CD14-positive monocyte (primary cell): ENCODE results near the gene GAMT. TPM values are rescaled to one million over a fixed set of nuclear protein-coding genes. Genes with fewer than 3 reads are reported as not detected.

Source experiments
- DNase-seq, 3 donors: peaks; one replicate each; pipeline ENCODE4 v3.0.0-alpha.2; 2011 to 2022
- H2AFZ ChIP-seq: 2 replicates; pipeline ENCODE4 v1.6.0; 2012; ENCODE audit warnings: mild to moderate bottlenecking, low read depth, low read length, inconsistent platforms; ENCODE audit not compliant: insufficient read depth, poor library complexity, severe bottlenecking
- H3K27ac ChIP-seq, 2 donors: 1 replicate in 1 of 2; 2 replicates in 1 of 2; pipeline ENCODE4 v1.5.1; 2012 to 2013; ENCODE audit warnings: low read length in 2 of 2, control low read depth in 1 of 2, inconsistent platforms in 1 of 2, low read depth in 1 of 2, mild to moderate bottlenecking in 1 of 2
- H3K27me3 ChIP-seq, 2 donors: one replicate each; pipeline versions ENCODE4 v1.6.0 to v1.6.1; 2011 to 2013; ENCODE audit warnings: low read length in 2 of 2; ENCODE audit not compliant: control insufficient read depth in 2 of 2, insufficient read depth in 2 of 2
- H3K36me3 ChIP-seq, 2 donors: replicated peaks in 1 of 2; 1 replicate in 1 of 2; 2 replicates in 1 of 2; pipeline versions ENCODE4 v1.5.1 to v1.6.1; 2012 to 2013; ENCODE audit warnings: low read length in 2 of 2, control low read depth in 1 of 2, inconsistent platforms in 1 of 2, mild to moderate bottlenecking in 1 of 2; ENCODE audit not compliant: insufficient read depth in 2 of 2, control insufficient read depth in 1 of 2
- H3K4me1 ChIP-seq, 2 donors: 1 replicate in 1 of 2; 2 replicates in 1 of 2; pipeline versions ENCODE4 v1.5.1 to v1.6.1; 2012 to 2013; ENCODE audit warnings: low read length in 2 of 2, control low read depth in 1 of 2, inconsistent platforms in 1 of 2, mild to moderate bottlenecking in 1 of 2, moderate library complexity in 1 of 2; ENCODE audit not compliant: insufficient read depth in 2 of 2, control insufficient read depth in 1 of 2
- H3K4me2 ChIP-seq: replicated peaks from 2 replicates; pipeline ENCODE3; 2012; ENCODE audit warnings: low read length, moderate library complexity, mild to moderate bottlenecking; ENCODE audit not compliant: poor library complexity, severe bottlenecking; ENCODE audit errors: extremely low read depth
- H3K4me3 ChIP-seq, 3 experiments: fragments of 200-600 bp in 1 of 3; sonication (generic) in 1 of 3; replicated peaks in 1 of 3; 1 replicate in 2 of 3; 2 replicates in 1 of 3; pipeline ENCODE4 v1.5.1; 2011 to 2013; ENCODE audit warnings: low read length in 3 of 3, mild to moderate bottlenecking in 3 of 3, control low read depth in 2 of 3, low read depth in 2 of 3, inconsistent platforms in 1 of 3, moderate library complexity in 1 of 3
- H3K79me2 ChIP-seq: 2 replicates; pipeline ENCODE4 v1.6.0; 2012; ENCODE audit warnings: mild to moderate bottlenecking, control low read depth, inconsistent platforms, low read length, moderate library complexity; ENCODE audit not compliant: insufficient read depth
- H3K9ac ChIP-seq: 2 replicates; pipeline ENCODE4 v1.6.0; 2017; ENCODE audit warnings: low read length, mild to moderate bottlenecking; ENCODE audit not compliant: insufficient read depth, poor library complexity, severe bottlenecking
- H3K9me3 ChIP-seq, 2 donors: replicated peaks in 1 of 2; 1 replicate in 1 of 2; 2 replicates in 1 of 2; pipeline versions ENCODE4 v1.5.1 to v1.6.1; 2012 to 2013; ENCODE audit warnings: low read length in 2 of 2, control low read depth in 1 of 2; ENCODE audit not compliant: control insufficient read depth in 1 of 2, insufficient read depth in 1 of 2
- H4K20me1 ChIP-seq: 2 replicates; pipeline ENCODE4 v1.6.0; 2012; ENCODE audit warnings: mild to moderate bottlenecking, low read length, control low read depth, moderate library complexity; ENCODE audit not compliant: insufficient read depth
- H3K27ac Mint-ChIP-seq, 7 donors: one replicate each; pipeline ENCODE4 v1.8.0; 2020; ENCODE audit warnings: mild to moderate bottlenecking in 7 of 7, mixed read lengths in 7 of 7, moderate library complexity in 6 of 7, inconsistent platforms in 2 of 7
- H3K27me3 Mint-ChIP-seq, 3 donors: one replicate each; pipeline ENCODE4 v1.8.0; 2021 to 2022; ENCODE audit warnings: low read depth in 3 of 3, mild to moderate bottlenecking in 3 of 3, mixed read lengths in 3 of 3, moderate library complexity in 3 of 3, inconsistent platforms in 1 of 3
- H3K36me3 Mint-ChIP-seq, 2 donors: one replicate each; pipeline ENCODE4 v1.8.0; 2020; ENCODE audit warnings: mixed read lengths in 2 of 2, inconsistent platforms in 1 of 2, mild to moderate bottlenecking in 1 of 2
- H3K4me1 Mint-ChIP-seq: one replicate; pipeline ENCODE4 v1.8.0; 2020; ENCODE audit warnings: mild to moderate bottlenecking, mixed read lengths
- H3K4me3 Mint-ChIP-seq, 2 donors: one replicate each; pipeline ENCODE4 v1.8.0; 2020; ENCODE audit warnings: mild to moderate bottlenecking in 2 of 2, mixed read lengths in 2 of 2, moderate library complexity in 1 of 2
- H3K9me3 Mint-ChIP-seq, 7 donors: one replicate each; pipeline ENCODE4 v1.8.0; 2020 to 2022; ENCODE audit warnings: mixed read lengths in 7 of 7, mild to moderate bottlenecking in 6 of 7, moderate library complexity in 6 of 7, inconsistent platforms in 2 of 7
- WGBS: methylation state at CpG from one replicate; pipeline ENCODE4 v1.1.5; 2013; ENCODE audit warnings: missing lambda C conversion rate; ENCODE audit not compliant: insufficient coverage; 5-methylcytosine and 5-hydroxymethylcytosine counted together
- intact Hi-C, 2 donors: fragments of 100-400 bp; cut with micrococcal nuclease; formaldehyde crosslinking; loops; one replicate each; pipeline versions ENCODE4 v1.15.0 to v1.15.1; 2023
- polyA plus RNA-seq, 3 donors: library from polyadenylated mRNA; depleted of rRNA in 1 of 3; unstranded in 2 of 3; stranded (reverse) in 1 of 3; fragments of 300-500 nt in 2 of 3; fragments of >200 nt in 1 of 3; fragmentation: Illumina TruSeq in 2 of 3; gene quantifications; 1 replicate in 2 of 3; 2 replicates in 1 of 3; pipeline ENCODE4 v1.2.3, GENCODE V29; 2012 to 2021
- TF ChIP-seq, protein P1 (sequence below): fragments of 200-600 bp; IDR thresholded peaks from one replicate; pipeline ENCODE4 v1.8.0; 2022; ENCODE audit warnings: antibody characterized with exemption, mild to moderate bottlenecking

The GAMT gene
- polyA plus RNA-seq, 3 donors: 0.95 to 1.3 (median 0.96) TPM

DNA sequence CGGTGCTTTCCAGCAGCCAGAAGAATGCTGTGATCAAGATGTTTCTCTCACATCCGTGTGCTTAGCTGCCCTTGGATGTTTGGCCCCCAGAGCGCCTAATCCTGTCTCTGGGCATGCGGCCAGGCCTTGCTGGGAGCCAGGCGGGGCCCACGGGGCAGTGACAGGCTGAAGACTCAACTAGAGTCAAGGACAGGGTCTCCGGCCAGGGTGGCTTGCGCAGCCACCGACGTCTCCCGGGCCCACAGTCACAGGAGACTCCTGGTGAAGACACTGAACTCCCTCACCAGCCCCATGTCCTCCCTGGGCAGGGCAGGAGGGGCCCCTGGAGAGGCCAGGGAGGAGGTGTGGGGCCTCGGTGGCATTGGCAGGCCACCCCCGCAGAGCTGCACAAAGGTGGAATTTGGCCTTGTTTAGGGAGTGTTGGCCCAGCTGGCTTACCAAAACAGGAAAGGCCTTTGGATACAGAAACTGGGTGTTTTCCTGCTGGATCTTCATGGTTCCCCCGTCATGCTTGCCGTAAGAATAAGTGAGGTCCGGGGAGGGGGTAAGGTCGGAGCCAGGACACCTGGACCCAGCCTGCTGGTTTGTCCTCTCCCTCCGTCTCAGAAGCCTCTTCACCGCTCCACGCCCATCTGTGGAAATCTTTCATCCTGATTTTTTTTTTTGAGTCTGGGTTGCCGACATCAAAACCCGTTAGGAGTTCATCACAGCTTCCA lies 27.6 kb downstream of the GAMT start:
- no peak overlapping the region for H3K4me3 ChIP-seq
- 95% methylated on average over 17 of the region's 22 CpGs for WGBS
- no peaks in the 10 kb centered on the region for H4K20me1 ChIP-seq
- H3K4me2 ChIP-seq: no peak overlapping the region
- peaks cover 14 to 39% of the 10 kb centered on the region in 2 donors for H3K36me3 ChIP-seq
- H3K9ac ChIP-seq: no peak overlapping the region
- no peak overlapping the region for H2AFZ ChIP-seq
- Mint-ChIP-seq H3K4me3 (no peak overlapping the region), H3K36me3 (peaks cover 44 to 57% of the 10 kb centered on the region in 2 donors), H3K4me1 (no peaks in the 10 kb centered on the region), H3K9me3 (no peaks in the 10 kb centered on the region), H3K27me3 (no peaks in the 10 kb centered on the region), H3K27ac (no peak overlapping the region)
- TF ChIP-seq, protein P1, sequence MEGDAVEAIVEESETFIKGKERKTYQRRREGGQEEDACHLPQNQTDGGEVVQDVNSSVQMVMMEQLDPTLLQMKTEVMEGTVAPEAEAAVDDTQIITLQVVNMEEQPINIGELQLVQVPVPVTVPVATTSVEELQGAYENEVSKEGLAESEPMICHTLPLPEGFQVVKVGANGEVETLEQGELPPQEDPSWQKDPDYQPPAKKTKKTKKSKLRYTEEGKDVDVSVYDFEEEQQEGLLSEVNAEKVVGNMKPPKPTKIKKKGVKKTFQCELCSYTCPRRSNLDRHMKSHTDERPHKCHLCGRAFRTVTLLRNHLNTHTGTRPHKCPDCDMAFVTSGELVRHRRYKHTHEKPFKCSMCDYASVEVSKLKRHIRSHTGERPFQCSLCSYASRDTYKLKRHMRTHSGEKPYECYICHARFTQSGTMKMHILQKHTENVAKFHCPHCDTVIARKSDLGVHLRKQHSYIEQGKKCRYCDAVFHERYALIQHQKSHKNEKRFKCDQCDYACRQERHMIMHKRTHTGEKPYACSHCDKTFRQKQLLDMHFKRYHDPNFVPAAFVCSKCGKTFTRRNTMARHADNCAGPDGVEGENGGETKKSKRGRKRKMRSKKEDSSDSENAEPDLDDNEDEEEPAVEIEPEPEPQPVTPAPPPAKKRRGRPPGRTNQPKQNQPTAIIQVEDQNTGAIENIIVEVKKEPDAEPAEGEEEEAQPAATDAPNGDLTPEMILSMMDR: no peak
- intact Hi-C loops: no loop called here
- no peaks in the 10 kb centered on the region for H3K27me3 ChIP-seq
- H3K79me2 ChIP-seq: no peaks in the 10 kb centered on the region
- DNase-seq: no peak
- H3K9me3 ChIP-seq: no peaks in the 10 kb centered on the region
- no peak overlapping the region for H3K27ac ChIP-seq
- no peaks in the 10 kb centered on the region for H3K4me1 ChIP-seq

DNA sequence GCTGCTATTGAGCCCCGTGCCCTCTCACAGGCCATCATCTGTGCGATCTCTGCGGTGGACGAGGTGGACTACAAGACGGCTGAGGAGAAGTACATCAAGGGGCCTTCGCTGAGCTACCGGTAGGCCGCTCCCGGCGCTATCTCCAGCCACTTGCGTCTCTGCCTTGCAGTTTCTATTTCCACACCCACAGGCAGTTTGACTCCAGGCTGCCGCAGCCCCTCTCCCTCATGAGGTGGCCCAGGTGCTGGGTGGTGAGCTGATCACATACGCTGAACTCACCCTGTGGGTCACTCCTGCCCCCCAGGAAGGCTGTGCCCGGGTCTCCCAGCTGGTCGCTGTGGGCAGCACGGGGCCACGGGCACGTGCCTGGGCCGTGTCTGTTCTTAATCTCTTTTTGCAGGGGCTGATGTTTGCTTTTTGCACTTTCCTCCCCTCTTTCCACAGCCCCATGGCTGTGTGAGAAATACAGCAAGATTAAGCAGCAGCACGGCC lies 28.3 kb downstream of the GAMT start:
- WGBS: 98% methylated on average over 20 of the region's 20 CpGs
- no peak overlapping the region for H3K27ac ChIP-seq
- H4K20me1 ChIP-seq: no peaks in the 10 kb centered on the region
- no peak for DNase-seq
- H3K4me3 Mint-ChIP-seq: no peak overlapping the region
- peaks cover 14 to 39% of the 10 kb centered on the region in 2 donors for H3K36me3 ChIP-seq
- H3K4me1 Mint-ChIP-seq: peaks cover 2% of the 10 kb centered on the region
- no peak overlapping the region for H3K4me2 ChIP-seq
- H2AFZ ChIP-seq: no peak overlapping the region
- TF ChIP-seq, protein P1: no peak
- no peaks in the 10 kb centered on the region for H3K9me3 ChIP-seq
- H3K27ac Mint-ChIP-seq: no peak overlapping the region
- H3K27me3 Mint-ChIP-seq: no peaks in the 10 kb centered on the region
- H3K4me1 ChIP-seq: peaks cover 0 to 2% of the 10 kb centered on the region in 2 donors
- no peak overlapping the region for H3K4me3 ChIP-seq
- H3K36me3 Mint-ChIP-seq: peaks cover 44 to 59% of the 10 kb centered on the region in 2 donors
- intact Hi-C loops: no loop called here
- H3K27me3 ChIP-seq: no peaks in the 10 kb centered on the region
- no peak overlapping the region for H3K9ac ChIP-seq
- no peaks in the 10 kb centered on the region for H3K79me2 ChIP-seq
- H3K9me3 Mint-ChIP-seq: no peaks in the 10 kb centered on the region
